Fibroblast of the aortic adventitia (primary cell): ENCODE results near the gene GRIA4. TPM values are rescaled to one million over a fixed set of nuclear protein-coding genes. Genes with fewer than 3 reads are reported as not detected.
"Not testable (repeated sequence)": the region's sequence is repeated elsewhere in the genome, so short reads cannot be mapped to it uniquely, and the experiment has no call there.

Source experiments
- DNase-seq: peaks from one replicate; pipeline ENCODE4 v3.0.0-alpha.2; 2010; ENCODE audit warnings: low read depth
- H3K4me3 ChIP-seq: 2 replicates; pipeline ENCODE4 v1.5.1; 2011; ENCODE audit warnings: low read depth, mild to moderate bottlenecking, control low read depth, low read length, moderate library complexity
- CTCF ChIP-seq: IDR thresholded peaks from 2 replicates; pipeline ENCODE4 v1.5.1; 2011; ENCODE audit warnings: mild to moderate bottlenecking, low read length, control low read depth, inconsistent platforms; ENCODE audit not compliant: insufficient read depth
- total RNA-seq: library from RNA; depleted of rRNA; stranded (reverse); fragments of >200 nt; gene quantifications from 2 replicates; pipeline ENCODE4 v1.2.3, GENCODE V29; 2012; ENCODE audit warnings: low replicate concordance

The GRIA4 gene
- total RNA-seq, 1 donor = under 0.01 TPM

GRCh38 chr11:105870516-105871113 lies 260.7 kb downstream of the GRIA4 start:
- TF ChIP-seq CTCF = no peak
- DNase-seq = no peak
- no peak overlapping the region for H3K4me3 ChIP-seq

DNA sequence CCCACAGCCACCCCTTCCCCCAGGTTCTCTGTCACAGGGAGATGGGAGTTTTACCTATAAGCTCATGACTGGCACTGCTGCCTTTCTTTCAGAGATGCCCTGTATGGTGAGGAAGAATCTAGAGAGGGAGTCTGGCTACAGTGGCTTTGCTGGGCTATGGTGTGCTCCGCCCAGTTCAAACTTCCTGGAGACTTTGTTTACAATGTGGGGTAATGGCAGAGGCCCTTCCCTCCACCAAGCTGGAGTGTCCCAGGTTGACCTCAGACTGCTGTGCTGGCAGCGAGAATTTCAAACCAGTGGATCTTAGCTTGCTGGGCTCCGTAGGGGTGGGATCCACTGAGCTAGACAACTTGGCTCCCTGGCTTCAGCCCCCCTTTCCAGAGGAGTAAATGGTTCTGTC lies 268.6 kb downstream of the GRIA4 start:
- no peak overlapping the region for H3K4me3 ChIP-seq
- DNase-seq = no peak
- TF ChIP-seq CTCF = no peak

- not testable (repeated sequence) for DNase-seq
Measured at GRCh38 chr11:105878927-105879326, 269.1 kb downstream of the GRIA4 start.

GRCh38 chr11:105881027-105881426 lies 271.2 kb downstream of the GRIA4 start:
- no peak overlapping the region for H3K4me3 ChIP-seq
- TF ChIP-seq CTCF = no peak
- no peak for DNase-seq

More at GRCh38 chr11:105878927-105879326, 269.1 kb downstream of the GRIA4 start:
- H3K4me3 ChIP-seq = not testable (repeated sequence)

- no peak for TF ChIP-seq CTCF
- DNase-seq = no peak
- no peak overlapping the region for H3K4me3 ChIP-seq
Measured at GRCh38 chr11:105884436-105884835, 274.6 kb downstream of the GRIA4 start.

DNA sequence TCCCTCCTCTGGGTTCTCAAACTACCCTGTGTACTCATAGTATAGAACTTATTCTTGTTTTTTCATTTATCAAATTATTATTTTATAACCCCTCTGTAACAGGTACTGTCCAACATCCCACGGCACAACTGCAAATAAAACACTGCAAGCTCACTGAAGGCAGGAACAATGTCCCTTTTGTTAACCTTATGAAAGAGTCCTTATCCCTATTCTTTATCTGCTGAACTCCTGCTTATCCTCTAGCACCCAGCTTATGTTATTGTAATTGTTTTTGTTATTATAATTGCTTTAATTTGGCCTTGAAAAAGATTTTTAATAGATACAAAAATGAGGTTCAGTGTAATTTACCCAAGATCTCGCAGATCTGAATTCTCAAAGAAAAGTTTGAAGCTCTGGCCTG lies 281.8 kb downstream of the GRIA4 start:
- TF ChIP-seq CTCF = no peak
- no peak overlapping the region for H3K4me3 ChIP-seq
- no peak for DNase-seq

DNA sequence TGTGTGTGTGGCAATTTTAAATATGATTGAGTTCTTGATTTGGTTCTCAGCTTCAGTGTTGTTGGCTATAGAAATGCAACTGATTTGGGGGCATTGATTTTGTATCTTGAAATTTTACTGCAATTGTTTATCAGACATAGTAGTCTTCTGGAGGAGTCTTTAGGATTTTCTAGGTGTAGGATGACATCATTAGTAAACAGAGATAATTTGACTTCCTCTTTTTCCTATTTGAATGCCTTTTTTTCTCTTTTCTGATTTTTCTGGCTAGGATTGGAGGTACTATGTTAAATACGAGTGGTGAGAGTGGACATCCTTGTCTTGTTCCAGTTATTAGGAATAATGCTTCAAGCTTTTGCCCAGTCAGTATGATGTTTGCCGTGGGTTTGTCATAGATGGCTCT lies 287.3 kb downstream of the GRIA4 start:
- H3K4me3 ChIP-seq = no peak overlapping the region
- no peak for TF ChIP-seq CTCF
- DNase-seq = no peak
